Liver (tissue), 3 donors: ENCODE results near the gene FRS3.

Experiments used
- CTCF ChIP-seq: fragments of 150-350 bp; IDR thresholded peaks from 2 replicates; pipeline ENCODE4 v1.5.1; 2017; ENCODE audit warnings: improper control_type of control experiment, low read depth, low read length; ENCODE audit not compliant: missing input control
- HNF4A ChIP-seq, 2 donors: conservative IDR thresholded peaks; 2 replicates each; pipeline ENCODE4 v1.6.1; 2016; ENCODE audit warnings: antibody characterized with exemption in 2 of 2, mild to moderate bottlenecking in 2 of 2
- JUND ChIP-seq, 2 donors: IDR thresholded peaks; 2 replicates each; pipeline ENCODE4 v1.6.1; 2016; ENCODE audit warnings: antibody characterized with exemption in 2 of 2
- REST ChIP-seq: IDR thresholded peaks from 2 replicates; pipeline ENCODE4 v1.6.1; 2016; ENCODE audit warnings: antibody characterized with exemption, mild to moderate bottlenecking
- YY1 ChIP-seq: IDR thresholded peaks from 2 replicates; pipeline ENCODE4 v1.6.1; 2016; ENCODE audit warnings: antibody characterized with exemption, mild to moderate bottlenecking
- donor health status: healthy.
- donor health status: healthy.

GRCh38 chr6:41767112-41767833, 12.4 kb downstream of the FRS3 start:
- TF ChIP-seq CTCF (no peak), YY1 (no peak), HNF4A (conservative IDR thresholded peaks at IDR 0.05) (no peak), REST (no peak), JUND (IDR thresholded peaks at IDR 0.05) (no peak)
